ENCODE results near the gene FPR3.

GRCh38 chr19:51777570-51778462 is 17.1 kb upstream of the FPR3 start:
- TF ChIP-seq YY1 (IDR thresholded peaks at IDR 0.05; ENCODE audit: low read depth) (no peak), EP300 (IDR thresholded peaks at IDR 0.05; ENCODE audit: borderline replicate concordance) (no peak), TAF1 (IDR thresholded peaks at IDR 0.05; ENCODE audit: low read depth) (no peak)

Data from Ishikawa (cell line).